ENCODE data around the gene CLEC6A.

Gene CLEC6A

DNA sequence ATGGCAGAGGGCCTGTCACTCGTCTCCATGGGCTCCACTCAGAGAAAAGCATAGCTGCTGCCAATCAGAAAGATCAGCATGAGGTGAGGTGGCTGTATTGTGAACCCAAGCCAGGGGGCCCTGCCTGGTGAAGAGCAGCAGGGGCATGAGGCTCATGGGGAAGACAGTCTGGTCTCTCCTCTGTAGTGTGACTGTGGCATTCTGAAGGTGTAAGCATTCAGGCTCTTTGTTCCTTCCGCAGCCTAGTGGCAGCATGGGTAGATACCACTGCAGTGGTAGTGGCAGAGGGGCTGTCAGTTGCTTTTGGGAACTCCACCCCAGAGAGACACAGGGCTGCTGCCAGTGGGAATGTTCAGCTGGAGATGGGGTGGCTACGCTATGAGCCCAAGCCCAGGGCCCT, 52.5 kb downstream of the CLEC6A start:
- no peak overlapping the region for H3K4me3 Mint-ChIP-seq
- peaks cover 0 to 2% of the 10 kb centered on the region in 2 donors for H3K4me1 Mint-ChIP-seq (ENCODE audit: low read depth in 2 of 2)
- H3K27me3 Mint-ChIP-seq, result peaks cover 34 to 39% of the 10 kb centered on the region in 2 donors
- H3K36me3 Mint-ChIP-seq (ENCODE audit: insufficient read depth), result no peaks in the 10 kb centered on the region
- no peak for DNase-seq
- H3K9me3 Mint-ChIP-seq, result no peaks in the 10 kb centered on the region
- H3K27ac Mint-ChIP-seq, result no peak overlapping the region
- no peak for ATAC-seq (replicated peaks)

DNA sequence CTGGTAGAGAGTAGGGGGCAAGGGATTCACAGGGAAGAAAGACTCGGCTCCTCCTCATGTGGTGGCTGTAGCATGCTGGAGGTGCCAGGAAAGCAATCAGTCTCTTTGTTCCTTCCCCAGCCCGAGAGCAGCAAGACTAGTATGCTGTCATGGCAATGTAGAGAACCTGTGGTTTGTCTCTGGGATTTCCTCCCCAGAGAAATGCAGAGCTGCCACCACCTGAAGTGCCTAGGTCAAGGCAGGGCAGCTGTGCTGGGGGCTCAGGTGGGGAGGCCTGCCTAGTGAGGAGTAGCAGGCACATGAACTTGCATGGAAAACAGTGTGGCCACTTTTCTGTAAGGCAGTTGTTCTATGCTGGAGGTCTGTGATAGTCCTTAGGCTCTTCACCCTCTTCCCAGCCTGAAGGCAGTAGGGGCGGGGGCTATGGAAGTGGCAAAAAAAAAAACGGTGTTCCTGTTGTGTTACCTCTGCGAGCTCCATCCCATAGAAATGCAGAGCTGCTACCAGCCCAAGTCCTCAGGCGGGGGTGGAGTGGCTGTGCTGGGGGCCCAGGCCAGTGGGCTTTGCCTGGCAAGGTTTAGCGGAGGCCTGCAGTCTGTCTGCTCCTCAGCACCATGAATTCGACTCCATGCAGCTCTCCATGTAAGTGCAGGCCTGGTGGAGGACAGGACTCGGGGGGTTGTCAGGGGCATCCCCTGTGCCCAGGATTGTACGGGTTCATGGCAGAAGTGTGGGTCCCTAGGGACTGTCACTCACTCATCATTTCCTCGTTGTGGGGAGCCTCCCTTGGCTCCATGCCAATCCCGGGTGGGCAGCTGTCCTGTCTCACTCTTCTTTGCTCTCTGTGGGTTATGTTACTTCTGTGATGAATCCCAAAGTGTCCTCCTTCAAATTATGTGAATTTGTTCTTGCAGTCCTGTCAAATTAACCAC, 53.4 kb downstream of the CLEC6A start:
- Mint-ChIP-seq H3K27me3 (peaks cover 38 to 39% of the 10 kb centered on the region in 2 donors), H3K9me3 (no peaks in the 10 kb centered on the region), H3K4me1 (ENCODE audit: low read depth in 2 of 2) (peaks cover 0 to 2% of the 10 kb centered on the region in 2 donors), H3K27ac (no peak overlapping the region), H3K36me3 (ENCODE audit: insufficient read depth) (no peaks in the 10 kb centered on the region), H3K4me3 (no peak overlapping the region)
- DNase-seq (no peak), ATAC-seq (replicated peaks) (no peak)

DNA sequence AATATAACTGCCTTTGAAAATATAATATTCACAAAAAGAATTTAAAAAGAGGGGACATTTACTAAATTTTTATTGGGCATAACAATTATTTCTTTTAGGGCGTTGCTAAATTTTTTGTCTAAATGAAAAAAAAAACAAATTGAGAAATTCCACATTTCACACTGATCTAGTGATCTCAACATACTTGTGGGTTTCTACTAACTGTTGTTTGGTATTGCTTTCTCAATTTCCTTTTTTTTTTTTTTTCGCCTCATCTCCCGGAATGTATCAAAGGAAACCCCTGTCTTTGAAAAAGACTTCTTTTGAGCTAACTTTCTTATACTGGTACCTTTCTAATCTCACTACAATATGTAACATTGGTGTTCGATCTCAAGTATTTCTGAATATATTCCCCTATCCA, 57.5 kb downstream of the CLEC6A start, which contains the start of gene CLEC4D:
Gene CLEC4D, plus strand, starts transcription at position 248 of the 400 bp plus-strand sequence. CDS start 230 bp downstream, outside the sequence.
- Mint-ChIP-seq H3K9me3 (no peaks in the 10 kb centered on the region), H3K4me1 (ENCODE audit: low read depth in 2 of 2) (peaks cover 0 to 2% of the 10 kb centered on the region in 2 donors), H3K36me3 (ENCODE audit: insufficient read depth) (no peaks in the 10 kb centered on the region), H3K4me3 (no peak within 1 kb of the TSS), H3K27me3 (peaks cover 49 to 54% of the 10 kb centered on the region in 2 donors), H3K27ac (no peak within 1 kb of the TSS)
- DNase-seq (no peak), ATAC-seq (replicated peaks) (no peak)

DNA sequence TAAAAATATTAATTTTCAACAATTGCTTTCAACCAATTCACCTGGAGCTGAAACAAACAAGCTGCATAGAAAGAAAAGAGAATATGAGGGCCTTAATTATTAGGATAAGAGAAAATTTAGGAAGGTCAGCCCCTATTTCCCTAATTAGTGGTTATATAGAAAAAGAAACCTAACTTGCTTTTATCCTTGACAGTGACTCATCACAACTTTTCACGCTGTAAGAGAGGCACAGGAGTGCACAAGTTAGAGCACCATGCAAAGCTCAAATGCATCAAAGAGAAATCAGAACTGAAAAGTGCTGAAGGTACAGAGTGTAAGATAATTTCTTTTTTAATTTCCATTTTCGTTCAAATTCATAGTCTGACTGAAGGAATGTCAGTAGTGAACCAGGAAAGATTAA, 62.2 kb downstream of the CLEC6A start:
- no peak for DNase-seq
- no peaks in the 10 kb centered on the region for H3K9me3 Mint-ChIP-seq
- no peak overlapping the region for H3K27ac Mint-ChIP-seq
- peaks cover 35 to 44% of the 10 kb centered on the region in 2 donors for H3K27me3 Mint-ChIP-seq
- H3K4me3 Mint-ChIP-seq, result no peak overlapping the region
- H3K36me3 Mint-ChIP-seq (ENCODE audit: insufficient read depth), result no peaks in the 10 kb centered on the region
- no peaks in the 10 kb centered on the region for H3K4me1 Mint-ChIP-seq (ENCODE audit: low read depth in 2 of 2)
- ATAC-seq (replicated peaks), result no peak

DNA sequence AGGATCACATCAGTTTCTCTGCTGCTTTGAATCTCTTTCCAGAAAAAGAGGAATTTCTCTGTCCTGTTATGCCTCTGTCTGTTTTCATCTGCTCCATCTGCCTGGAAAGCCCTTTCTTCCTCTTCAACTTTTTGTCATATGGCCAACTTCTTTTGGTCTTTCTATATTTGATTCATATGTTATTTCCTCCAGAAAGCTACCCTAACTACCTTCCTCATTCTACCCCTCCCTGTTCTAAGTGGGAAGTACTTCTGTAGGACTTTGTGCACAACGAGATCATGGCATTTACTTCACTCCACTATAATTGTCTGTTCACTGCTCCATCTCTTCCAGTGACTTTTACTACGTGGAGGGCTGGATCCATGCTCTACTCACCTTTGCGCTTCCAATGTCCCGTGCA, 63.4 kb downstream of the CLEC6A start:
- Mint-ChIP-seq H3K9me3 (no peaks in the 10 kb centered on the region), H3K36me3 (ENCODE audit: insufficient read depth) (no peaks in the 10 kb centered on the region), H3K27ac (no peak overlapping the region), H3K4me3 (no peak overlapping the region), H3K27me3 (peaks cover 44 to 50% of the 10 kb centered on the region in 2 donors), H3K4me1 (ENCODE audit: low read depth in 2 of 2) (no peaks in the 10 kb centered on the region)
- DNase-seq (no peak), ATAC-seq (replicated peaks) (no peak)

DNA sequence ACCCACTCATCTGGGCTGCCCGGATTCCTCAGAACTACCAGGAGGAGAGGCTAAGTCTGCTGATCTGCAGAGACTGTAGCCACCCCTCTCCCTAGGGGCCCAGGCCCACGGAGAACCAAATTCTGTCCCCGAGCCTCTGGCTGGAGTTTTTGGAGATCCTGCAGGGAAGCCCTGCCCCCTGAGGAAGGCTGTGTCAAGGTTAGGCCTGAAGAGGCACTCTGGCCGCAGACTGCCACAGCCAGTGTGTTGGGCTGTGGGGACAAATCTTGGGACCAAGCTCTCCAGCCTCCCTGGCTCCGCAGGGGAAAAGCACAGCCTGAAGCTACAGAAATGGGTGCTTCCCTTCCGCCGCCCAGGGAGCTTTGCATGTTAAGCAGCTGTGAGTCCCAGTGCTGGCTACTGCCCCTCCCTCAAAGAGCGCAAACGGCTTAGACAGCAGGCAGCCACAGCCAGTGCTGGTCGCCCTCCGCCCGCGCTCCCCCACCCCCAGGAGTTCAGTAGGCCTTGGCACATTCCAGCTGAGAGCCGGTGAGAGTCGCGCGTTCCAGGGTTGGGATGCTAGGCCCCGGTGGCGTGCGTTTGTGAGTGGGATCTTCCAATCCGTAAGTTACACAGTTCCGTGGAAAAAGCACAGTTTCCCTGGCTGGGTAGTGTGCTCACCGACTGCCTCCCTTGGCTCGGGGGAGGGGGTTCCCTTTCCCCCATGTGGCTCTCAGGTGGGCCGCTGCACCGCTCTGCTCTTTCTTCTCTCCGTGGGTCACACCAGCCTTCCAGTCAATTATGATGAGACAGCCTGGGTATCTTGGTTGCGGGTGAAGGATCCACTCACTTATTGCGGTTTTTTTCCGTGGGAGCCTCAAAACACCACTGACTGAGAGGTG, 71.7 kb downstream of the CLEC6A start:
- H3K4me3 Mint-ChIP-seq, result no peak overlapping the region
- DNase-seq (no peak), ATAC-seq (replicated peaks) (no peak)
- H3K36me3 Mint-ChIP-seq (ENCODE audit: insufficient read depth), result no peaks in the 10 kb centered on the region
- H3K9me3 Mint-ChIP-seq, result no peaks in the 10 kb centered on the region
- no peaks in the 10 kb centered on the region for H3K4me1 Mint-ChIP-seq (ENCODE audit: low read depth in 2 of 2)
- peaks cover 61 to 73% of the 10 kb centered on the region in 2 donors for H3K27me3 Mint-ChIP-seq
- no peak overlapping the region for H3K27ac Mint-ChIP-seq

All from effector memory CD8-positive, alpha-beta T cell (primary cell).